ENCODE results near the gene KYAT1.

KYAT1 gene

GRCh38 chr9:128906741-128907140, 25.0 kb upstream of the KYAT1 start:
- no peak overlapping the region for H3K27ac ChIP-seq (ENCODE audit: low read depth, low read length, severe bottlenecking)
- peaks cover 72% of the 10 kb centered on the region for H3K36me3 ChIP-seq (ENCODE audit: control insufficient read depth, insufficient read depth, low read length)
- no peaks in the 10 kb centered on the region for H3K9me3 ChIP-seq (ENCODE audit: control insufficient read depth, low read length)
- no peak overlapping the region for H3K4me3 ChIP-seq (ENCODE audit: extremely low read depth, insufficient read depth, low read length, poor library complexity, severe bottlenecking)
- H3K4me1 ChIP-seq (ENCODE audit: control insufficient read depth, insufficient read depth, low read length, poor library complexity, severe bottlenecking), result peaks cover 28% of the 10 kb centered on the region
- 80 to 100% methylated on average over 2 of the region's 2 CpGs for WGBS, 2 experiments (ENCODE audit: insufficient coverage in 2 of 2)

- no peaks in the 10 kb centered on the region for H3K9me3 ChIP-seq (ENCODE audit: control insufficient read depth, low read length)
- no peak overlapping the region for H3K27ac ChIP-seq (ENCODE audit: low read depth, low read length, severe bottlenecking)
- peaks cover 23% of the 10 kb centered on the region for H3K4me1 ChIP-seq (ENCODE audit: control insufficient read depth, insufficient read depth, low read length, poor library complexity, severe bottlenecking)
- peaks cover 76% of the 10 kb centered on the region for H3K36me3 ChIP-seq (ENCODE audit: control insufficient read depth, insufficient read depth, low read length)
- H3K4me3 ChIP-seq (ENCODE audit: extremely low read depth, insufficient read depth, low read length, poor library complexity, severe bottlenecking), result no peak overlapping the region
- WGBS, 2 experiments (ENCODE audit: insufficient coverage in 2 of 2), result 100% methylated on average over 1 to 3 of the region's 7 CpGs
Measured at GRCh38 chr9:128905964-128906363, 24.2 kb upstream of the KYAT1 start.

GRCh38 chr9:128903871-128904620, 22.3 kb upstream of the KYAT1 start:
- peak overlapping the region; percentile 16 for H3K27ac ChIP-seq (ENCODE audit: low read depth, low read length, severe bottlenecking)
- WGBS, 2 experiments (ENCODE audit: insufficient coverage in 2 of 2), result 92 to 100% methylated on average over 6 to 9 of the region's 10 CpGs
- H3K4me1 ChIP-seq (ENCODE audit: control insufficient read depth, insufficient read depth, low read length, poor library complexity, severe bottlenecking), result peaks cover 26% of the 10 kb centered on the region
- no peaks in the 10 kb centered on the region for H3K9me3 ChIP-seq (ENCODE audit: control insufficient read depth, low read length)
- H3K4me3 ChIP-seq (ENCODE audit: extremely low read depth, insufficient read depth, low read length, poor library complexity, severe bottlenecking), result no peak overlapping the region
- peaks cover 79% of the 10 kb centered on the region for H3K36me3 ChIP-seq (ENCODE audit: control insufficient read depth, insufficient read depth, low read length)

GRCh38 chr9:128903079-128903461, 21.3 kb upstream of the KYAT1 start:
- 90% methylated on average over 2 of the region's 2 CpGs; no CpG with 5 or more reads in 1 of the 2 experiments for WGBS, 2 experiments (ENCODE audit: insufficient coverage in 2 of 2)

GRCh38 chr9:128902351-128903078, 20.8 kb upstream of the KYAT1 start:
- no peaks in the 10 kb centered on the region for H3K9me3 ChIP-seq (ENCODE audit: control insufficient read depth, low read length)

More at GRCh38 chr9:128903079-128903461, 21.3 kb upstream of the KYAT1 start:
- Histone ChIP-seq H3K9me3 (ENCODE audit: control insufficient read depth, low read length) (no peaks in the 10 kb centered on the region), H3K4me1 (ENCODE audit: control insufficient read depth, insufficient read depth, low read length, poor library complexity, severe bottlenecking) (peaks cover 34% of the 10 kb centered on the region), H3K27ac (ENCODE audit: low read depth, low read length, severe bottlenecking) (no peak overlapping the region), H3K4me3 (ENCODE audit: extremely low read depth, insufficient read depth, low read length, poor library complexity, severe bottlenecking) (no peak overlapping the region), H3K36me3 (ENCODE audit: control insufficient read depth, insufficient read depth, low read length) (peaks cover 79% of the 10 kb centered on the region)

GRCh38 chr9:128901822-128902221, 20.1 kb upstream of the KYAT1 start:
- Histone ChIP-seq H3K4me1 (ENCODE audit: control insufficient read depth, insufficient read depth, low read length, poor library complexity, severe bottlenecking) (peaks cover 34% of the 10 kb centered on the region), H3K27ac (ENCODE audit: low read depth, low read length, severe bottlenecking) (no peak overlapping the region), H3K36me3 (ENCODE audit: control insufficient read depth, insufficient read depth, low read length) (peaks cover 78% of the 10 kb centered on the region), H3K4me3 (ENCODE audit: extremely low read depth, insufficient read depth, low read length, poor library complexity, severe bottlenecking) (no peak overlapping the region), H3K9me3 (ENCODE audit: control insufficient read depth, low read length) (no peaks in the 10 kb centered on the region)
- 95 to 98% methylated on average over 4 to 5 of the region's 5 CpGs for WGBS, 2 experiments (ENCODE audit: insufficient coverage in 2 of 2)

More at GRCh38 chr9:128902351-128903078, 20.8 kb upstream of the KYAT1 start:
- no peak overlapping the region for H3K4me3 ChIP-seq (ENCODE audit: extremely low read depth, insufficient read depth, low read length, poor library complexity, severe bottlenecking)
- peaks cover 78% of the 10 kb centered on the region for H3K36me3 ChIP-seq (ENCODE audit: control insufficient read depth, insufficient read depth, low read length)
- H3K4me1 ChIP-seq (ENCODE audit: control insufficient read depth, insufficient read depth, low read length, poor library complexity, severe bottlenecking), result peaks cover 34% of the 10 kb centered on the region
- WGBS, 2 experiments (ENCODE audit: insufficient coverage in 2 of 2), result 94 to 96% methylated on average over 19 to 21 of the region's 23 CpGs
- H3K27ac ChIP-seq (ENCODE audit: low read depth, low read length, severe bottlenecking), result no peak overlapping the region

GRCh38 chr9:128901379-128901778, 19.6 kb upstream of the KYAT1 start:
- Histone ChIP-seq H3K4me3 (ENCODE audit: extremely low read depth, insufficient read depth, low read length, poor library complexity, severe bottlenecking) (no peak overlapping the region), H3K27ac (ENCODE audit: low read depth, low read length, severe bottlenecking) (no peak overlapping the region), H3K36me3 (ENCODE audit: control insufficient read depth, insufficient read depth, low read length) (peaks cover 79% of the 10 kb centered on the region), H3K9me3 (ENCODE audit: control insufficient read depth, low read length) (no peaks in the 10 kb centered on the region), H3K4me1 (ENCODE audit: control insufficient read depth, insufficient read depth, low read length, poor library complexity, severe bottlenecking) (peaks cover 34% of the 10 kb centered on the region)
- 94% methylated on average over 7 of the region's 7 CpGs for WGBS, 2 experiments (ENCODE audit: insufficient coverage in 2 of 2)

- Histone ChIP-seq H3K9me3 (ENCODE audit: control insufficient read depth, low read length) (no peaks in the 10 kb centered on the region), H3K4me3 (ENCODE audit: extremely low read depth, insufficient read depth, low read length, poor library complexity, severe bottlenecking) (no peak overlapping the region), H3K27ac (ENCODE audit: low read depth, low read length, severe bottlenecking) (no peak overlapping the region), H3K4me1 (ENCODE audit: control insufficient read depth, insufficient read depth, low read length, poor library complexity, severe bottlenecking) (peaks cover 34% of the 10 kb centered on the region), H3K36me3 (ENCODE audit: control insufficient read depth, insufficient read depth, low read length) (peaks cover 84% of the 10 kb centered on the region)
- WGBS, 2 experiments (ENCODE audit: insufficient coverage in 2 of 2), result 92 to 96% methylated on average over 2 to 6 of the region's 8 CpGs
Measured at GRCh38 chr9:128899566-128900322, 18.0 kb upstream of the KYAT1 start.

GRCh38 chr9:128898845-128899565, 17.3 kb upstream of the KYAT1 start:
- H3K27ac ChIP-seq (ENCODE audit: low read depth, low read length, severe bottlenecking), result no peak overlapping the region
- 97 to 98% methylated on average over 12 to 13 of the region's 18 CpGs for WGBS, 2 experiments (ENCODE audit: insufficient coverage in 2 of 2)
- H3K36me3 ChIP-seq (ENCODE audit: control insufficient read depth, insufficient read depth, low read length), result peaks cover 85% of the 10 kb centered on the region
- no peaks in the 10 kb centered on the region for H3K9me3 ChIP-seq (ENCODE audit: control insufficient read depth, low read length)
- no peak overlapping the region for H3K4me3 ChIP-seq (ENCODE audit: extremely low read depth, insufficient read depth, low read length, poor library complexity, severe bottlenecking)
- peaks cover 34% of the 10 kb centered on the region for H3K4me1 ChIP-seq (ENCODE audit: control insufficient read depth, insufficient read depth, low read length, poor library complexity, severe bottlenecking)

- Histone ChIP-seq H3K36me3 (ENCODE audit: control insufficient read depth, insufficient read depth, low read length) (peaks cover 89% of the 10 kb centered on the region), H3K27ac (ENCODE audit: low read depth, low read length, severe bottlenecking) (no peak overlapping the region), H3K9me3 (ENCODE audit: control insufficient read depth, low read length) (no peaks in the 10 kb centered on the region), H3K4me1 (ENCODE audit: control insufficient read depth, insufficient read depth, low read length, poor library complexity, severe bottlenecking) (peaks cover 34% of the 10 kb centered on the region), H3K4me3 (ENCODE audit: extremely low read depth, insufficient read depth, low read length, poor library complexity, severe bottlenecking) (no peak overlapping the region)
- 98 to 100% methylated on average over 5 of the region's 5 CpGs for WGBS, 2 experiments (ENCODE audit: insufficient coverage in 2 of 2)
Measured at GRCh38 chr9:128898382-128898781, 16.6 kb upstream of the KYAT1 start.

All from mesodermal cell (in vitro differentiated cells).